Measurements from ENCODE around the gene PKM. TPM values are rescaled to one million over a fixed set of nuclear protein-coding genes. Genes with fewer than 3 reads are reported as not detected.
"Not testable (repeated sequence)": the region's sequence is repeated elsewhere in the genome, so short reads cannot be mapped to it uniquely, and the experiment has no call there.

Gene PKM
- total RNA-seq, 4 donors from 2014 or later, result 261 to 293 (median 272) TPM

GRCh38 chr15:72174551-72175165, 56.3 kb downstream of the PKM start:
- Histone ChIP-seq H3K4me1 (peaks cover 0 to 28% (median 22%) of the 10 kb centered on the region in 4 donors), H3K4me3 (no peak overlapping the region), H3K27me3 (no peaks in the 10 kb centered on the region), H3K9me3 (no peaks in the 10 kb centered on the region), H3K27ac (no peak overlapping the region), H3K36me3 (no peaks in the 10 kb centered on the region)
- DNase-seq (ENCODE audit: low spot score in 2 of 2), result no peak
- TF ChIP-seq POLR2A (IDR thresholded peaks at IDR 0.05) (no peak), CTCF (IDR thresholded peaks at IDR 0.05) (no peak), EP300 (IDR thresholded peaks at IDR 0.05) (no peak)
- 69 to 77% methylated on average over 5 of the region's 5 CpGs for WGBS, 2 donors

DNA sequence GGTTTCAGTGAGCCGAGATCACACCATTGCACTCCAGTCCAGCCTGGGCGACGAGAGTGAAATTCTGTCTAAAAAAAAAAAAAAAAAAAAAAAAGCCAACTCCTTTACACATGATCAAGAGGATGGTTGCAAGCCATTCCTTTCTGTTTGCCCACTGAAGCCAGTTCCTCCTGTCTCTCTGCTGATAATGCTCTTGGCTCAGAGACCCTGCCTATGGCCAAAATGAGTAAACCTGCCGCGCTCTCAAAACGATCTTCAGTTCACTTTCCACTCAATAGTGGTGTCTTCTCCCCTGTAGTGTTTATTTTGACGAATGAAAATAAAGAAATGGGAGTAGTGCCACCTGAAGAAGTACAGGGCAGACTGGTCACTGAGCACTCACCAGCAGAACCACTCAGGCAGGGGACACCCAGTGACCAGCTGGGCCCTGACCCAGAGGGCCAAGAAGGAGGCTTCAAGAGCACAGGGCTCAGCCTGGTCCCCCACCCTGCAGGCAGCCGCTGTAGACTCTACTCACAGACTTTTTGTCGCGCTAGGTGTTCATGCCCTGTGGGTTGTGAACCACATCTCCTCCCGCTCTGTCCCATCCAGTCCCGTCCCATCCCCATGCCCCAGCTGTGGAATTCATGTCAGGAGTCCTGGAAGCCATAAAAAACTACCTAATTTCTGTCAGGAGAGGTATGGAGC, 57.0 kb downstream of the PKM start:
- Histone ChIP-seq H3K4me3 (no peak overlapping the region), H3K27me3 (no peaks in the 10 kb centered on the region), H3K9me3 (no peaks in the 10 kb centered on the region), H3K36me3 (no peaks in the 10 kb centered on the region), H3K4me1 (peaks cover 0 to 28% (median 20%) of the 10 kb centered on the region in 4 donors), H3K27ac (no peak overlapping the region)
- no peak for DNase-seq (ENCODE audit: low spot score in 2 of 2)
- 90 to 95% methylated on average over 12 of the region's 12 CpGs for WGBS, 2 donors
- TF ChIP-seq POLR2A (IDR thresholded peaks at IDR 0.05), result no peak
- no peak for TF ChIP-seq CTCF (IDR thresholded peaks at IDR 0.05)
- TF ChIP-seq EP300 (IDR thresholded peaks at IDR 0.05), result no peak

GRCh38 chr15:72173401-72173800, 57.6 kb downstream of the PKM start:
- no peak for TF ChIP-seq CTCF (IDR thresholded peaks at IDR 0.05)
- no peak for TF ChIP-seq EP300 (IDR thresholded peaks at IDR 0.05)
- TF ChIP-seq POLR2A (IDR thresholded peaks at IDR 0.05), result no peak
- H3K4me1 ChIP-seq, result peaks cover 0 to 29% (median 23%) of the 10 kb centered on the region in 4 donors
- no peaks in the 10 kb centered on the region for H3K36me3 ChIP-seq
- H3K27me3 ChIP-seq, result no peaks in the 10 kb centered on the region
- no peaks in the 10 kb centered on the region for H3K9me3 ChIP-seq
- WGBS, 2 donors, result 90 to 95% methylated on average over 6 of the region's 6 CpGs
- no peak overlapping the region for H3K27ac ChIP-seq
- no peak overlapping the region for H3K4me3 ChIP-seq
- DNase-seq (ENCODE audit: low spot score in 2 of 2), result no peak

GRCh38 chr15:72172796-72173195, 58.2 kb downstream of the PKM start:
- Histone ChIP-seq H3K27ac (no peak overlapping the region), H3K4me3 (no peak overlapping the region), H3K36me3 (no peaks in the 10 kb centered on the region), H3K4me1 (peaks cover 0 to 33% (median 27%) of the 10 kb centered on the region in 4 donors), H3K27me3 (no peaks in the 10 kb centered on the region), H3K9me3 (no peaks in the 10 kb centered on the region)
- TF ChIP-seq POLR2A (IDR thresholded peaks at IDR 0.05) (no peak), CTCF (IDR thresholded peaks at IDR 0.05) (no peak), EP300 (IDR thresholded peaks at IDR 0.05) (no peak)
- WGBS, 2 donors, result 82 to 84% methylated on average over 5 of the region's 5 CpGs
- no peak for DNase-seq (ENCODE audit: low spot score in 2 of 2)

DNA sequence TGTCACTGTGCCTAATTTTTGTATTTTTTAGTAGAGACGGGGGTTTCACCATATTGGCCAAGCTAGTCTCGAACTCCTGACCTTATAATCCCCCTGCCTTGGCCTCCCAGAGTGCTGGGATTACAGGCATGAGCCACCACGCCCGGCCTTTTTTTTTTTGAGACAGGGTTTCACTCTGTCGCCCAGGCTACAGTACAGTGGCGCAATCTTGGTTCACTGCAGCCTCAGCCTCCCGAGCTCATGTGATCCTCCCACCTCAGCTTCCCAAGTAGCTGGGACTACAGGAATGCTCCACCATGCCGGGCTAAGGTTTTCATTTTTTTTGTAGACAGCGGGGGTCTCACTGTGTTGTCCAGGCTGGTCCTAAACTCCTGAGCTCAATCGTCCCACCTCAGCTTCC, 59.0 kb downstream of the PKM start:
- H3K36me3 ChIP-seq; DNase-seq (ENCODE audit: low spot score in 2 of 2); H3K4me3 ChIP-seq; H3K27me3 ChIP-seq; H3K9me3 ChIP-seq; H3K27ac ChIP-seq: not testable (repeated sequence)
- 81 to 82% methylated on average over 10 of the region's 10 CpGs for WGBS, 2 donors
- peaks cover 0 to 33% (median 27%) of the 10 kb centered on the region in 4 donors for H3K4me1 ChIP-seq

All from tibial nerve (tissue), 4 donors.